ENCODE results near the gene TMEM171.

Gene TMEM171

DNA sequence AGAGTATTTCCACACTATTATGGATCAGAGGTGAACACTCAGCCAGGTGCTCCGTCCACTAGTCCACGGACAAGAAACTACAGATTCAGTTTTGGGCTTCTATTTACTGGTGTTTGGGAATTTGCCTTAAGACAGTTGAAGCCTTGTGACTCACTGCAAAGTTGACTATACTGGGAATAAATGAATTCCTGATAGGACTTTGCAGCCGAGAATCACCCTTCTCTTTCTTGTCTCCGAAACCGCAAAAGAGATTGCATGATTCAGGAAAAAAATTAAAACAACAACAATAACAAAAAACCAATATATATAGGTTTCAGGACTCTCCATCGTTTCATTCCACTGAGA lies 716 bp downstream of the TMEM171 start:
- TF ChIP-seq EZH2phosphoT487 (IDR thresholded peaks at IDR 0.05; ENCODE audit: low read length) = no peak
- TF ChIP-seq, protein P1, sequence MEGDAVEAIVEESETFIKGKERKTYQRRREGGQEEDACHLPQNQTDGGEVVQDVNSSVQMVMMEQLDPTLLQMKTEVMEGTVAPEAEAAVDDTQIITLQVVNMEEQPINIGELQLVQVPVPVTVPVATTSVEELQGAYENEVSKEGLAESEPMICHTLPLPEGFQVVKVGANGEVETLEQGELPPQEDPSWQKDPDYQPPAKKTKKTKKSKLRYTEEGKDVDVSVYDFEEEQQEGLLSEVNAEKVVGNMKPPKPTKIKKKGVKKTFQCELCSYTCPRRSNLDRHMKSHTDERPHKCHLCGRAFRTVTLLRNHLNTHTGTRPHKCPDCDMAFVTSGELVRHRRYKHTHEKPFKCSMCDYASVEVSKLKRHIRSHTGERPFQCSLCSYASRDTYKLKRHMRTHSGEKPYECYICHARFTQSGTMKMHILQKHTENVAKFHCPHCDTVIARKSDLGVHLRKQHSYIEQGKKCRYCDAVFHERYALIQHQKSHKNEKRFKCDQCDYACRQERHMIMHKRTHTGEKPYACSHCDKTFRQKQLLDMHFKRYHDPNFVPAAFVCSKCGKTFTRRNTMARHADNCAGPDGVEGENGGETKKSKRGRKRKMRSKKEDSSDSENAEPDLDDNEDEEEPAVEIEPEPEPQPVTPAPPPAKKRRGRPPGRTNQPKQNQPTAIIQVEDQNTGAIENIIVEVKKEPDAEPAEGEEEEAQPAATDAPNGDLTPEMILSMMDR (IDR thresholded peaks at IDR 0.05; ENCODE audit: low read length) = no peak
- no peak for TF ChIP-seq EZH2 (optimal IDR thresholded peaks at IDR 0.05; ENCODE audit: low read depth, low read length)
- Histone ChIP-seq H3K4me3 (ENCODE audit: low read length) (no peak overlapping the region), H3K36me3 (replicated peaks; ENCODE audit: insufficient read depth, low read length) (no peaks in the 10 kb centered on the region), H2AFZ (ENCODE audit: low read length) (no peak overlapping the region), H3K27ac (ENCODE audit: low read length) (no peak overlapping the region), H3F3A (ENCODE audit: insufficient read depth, low read length) (no peaks in the 10 kb centered on the region), H3K9ac (ENCODE audit: low read length) (no peak overlapping the region), H3K79me2 (ENCODE audit: low read length) (no peaks in the 10 kb centered on the region), H3K9me3 (replicated peaks; ENCODE audit: insufficient read depth, low read length) (no peaks in the 10 kb centered on the region), H4K20me1 (ENCODE audit: insufficient read depth, low read length) (no peaks in the 10 kb centered on the region), H3K4me2 (ENCODE audit: low read depth, low read length) (no peak overlapping the region), H3K9me2 (replicated peaks; ENCODE audit: insufficient read depth, low read length) (no peaks in the 10 kb centered on the region), H3K4me1 (ENCODE audit: low read length) (peaks cover 5% of the 10 kb centered on the region; the same call in 1 of the 2 replicates), H3K27me3 (replicated peaks; ENCODE audit: insufficient read depth, low read length) (peaks cover 48% of the 10 kb centered on the region)
- no peak for DNase-seq

DNA sequence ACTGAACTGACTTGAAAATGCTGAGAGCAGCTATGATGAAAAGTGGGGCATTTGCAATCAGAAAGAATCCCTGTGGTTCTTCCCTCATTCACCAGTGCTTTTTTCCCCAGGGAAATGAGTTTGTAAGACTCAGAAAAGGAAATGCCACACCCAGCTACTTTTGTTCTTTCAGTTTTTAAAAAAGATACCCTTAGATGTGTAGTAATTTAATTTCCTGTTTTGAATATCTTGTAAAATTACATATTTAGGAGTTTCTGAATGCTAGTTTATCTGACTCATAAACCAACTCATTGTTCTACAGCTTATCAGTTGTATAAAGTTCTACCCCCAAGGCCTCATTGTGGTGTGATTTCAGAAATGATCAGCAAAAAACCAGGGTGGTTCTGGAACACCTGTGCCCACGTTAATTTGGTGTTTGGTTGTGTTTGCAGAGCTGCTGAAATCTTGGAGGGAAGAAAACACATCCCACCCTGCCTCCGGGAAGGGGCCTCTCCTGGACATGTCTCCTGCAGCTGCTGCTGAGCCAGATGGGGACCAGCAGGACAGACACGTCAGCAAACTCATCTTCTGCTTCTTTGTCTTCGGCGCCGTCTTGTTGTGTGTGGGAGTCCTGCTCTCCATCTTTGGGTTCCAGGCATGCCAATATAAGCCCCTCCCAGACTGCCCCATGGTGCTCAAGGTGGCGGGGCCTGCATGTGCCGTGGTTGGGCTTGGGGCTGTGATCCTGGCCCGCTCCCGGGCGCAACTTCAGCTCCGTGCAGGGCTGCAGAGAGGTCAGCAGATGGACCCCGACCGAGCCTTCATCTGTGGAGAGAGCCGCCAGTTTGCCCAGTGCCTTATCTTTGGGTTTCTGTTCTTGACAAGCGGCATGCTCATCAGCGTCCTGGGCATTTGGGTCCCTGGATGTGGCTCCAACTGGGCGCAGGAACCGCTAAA lies 2.8 kb downstream of the TMEM171 start:
- H2AFZ ChIP-seq (ENCODE audit: low read length) = no peak overlapping the region
- H3K79me2 ChIP-seq (ENCODE audit: low read length) = no peaks in the 10 kb centered on the region
- peaks cover 5% of the 10 kb centered on the region; the same call in 1 of the 2 replicates for H3K4me1 ChIP-seq (ENCODE audit: low read length)
- no peaks in the 10 kb centered on the region for H3K9me2 ChIP-seq (replicated peaks; ENCODE audit: insufficient read depth, low read length)
- H3K27ac ChIP-seq (ENCODE audit: low read length) = no peak overlapping the region
- H4K20me1 ChIP-seq (ENCODE audit: insufficient read depth, low read length) = no peaks in the 10 kb centered on the region
- no peak overlapping the region for H3K4me2 ChIP-seq (ENCODE audit: low read depth, low read length)
- H3K4me3 ChIP-seq (ENCODE audit: low read length) = no peak overlapping the region
- no peak for DNase-seq
- peaks cover 41% of the 10 kb centered on the region for H3K27me3 ChIP-seq (replicated peaks; ENCODE audit: insufficient read depth, low read length)
- H3K9ac ChIP-seq (ENCODE audit: low read length) = no peak overlapping the region
- TF ChIP-seq EZH2phosphoT487 (IDR thresholded peaks at IDR 0.05; ENCODE audit: low read length) (no peak), EZH2 (optimal IDR thresholded peaks at IDR 0.05; ENCODE audit: low read depth, low read length) (no peak)
- TF ChIP-seq, protein P1 (IDR thresholded peaks at IDR 0.05; ENCODE audit: low read length) = no peak
- H3K9me3 ChIP-seq (replicated peaks; ENCODE audit: insufficient read depth, low read length) = no peaks in the 10 kb centered on the region
- H3K36me3 ChIP-seq (replicated peaks; ENCODE audit: insufficient read depth, low read length) = no peaks in the 10 kb centered on the region
- no peaks in the 10 kb centered on the region for H3F3A ChIP-seq (ENCODE audit: insufficient read depth, low read length)

GRCh38 chr5:73125289-73125688 lies 4.9 kb downstream of the TMEM171 start:
- no peaks in the 10 kb centered on the region for H3K9me3 ChIP-seq (replicated peaks; ENCODE audit: insufficient read depth, low read length)
- H3K9ac ChIP-seq (ENCODE audit: low read length) = no peak overlapping the region
- TF ChIP-seq, protein P1 (IDR thresholded peaks at IDR 0.05; ENCODE audit: low read length) = no peak
- no peak for TF ChIP-seq EZH2phosphoT487 (IDR thresholded peaks at IDR 0.05; ENCODE audit: low read length)
- TF ChIP-seq EZH2 (optimal IDR thresholded peaks at IDR 0.05; ENCODE audit: low read depth, low read length) = no peak
- no peak for DNase-seq
- H3K4me1 ChIP-seq (ENCODE audit: low read length) = peaks cover 5% of the 10 kb centered on the region; the same call in 1 of the 2 replicates
- H3K4me2 ChIP-seq (ENCODE audit: low read depth, low read length) = no peak overlapping the region
- no peaks in the 10 kb centered on the region for H3K36me3 ChIP-seq (replicated peaks; ENCODE audit: insufficient read depth, low read length)
- peaks cover 37% of the 10 kb centered on the region for H3K27me3 ChIP-seq (replicated peaks; ENCODE audit: insufficient read depth, low read length)
- no peaks in the 10 kb centered on the region for H3K79me2 ChIP-seq (ENCODE audit: low read length)
- no peaks in the 10 kb centered on the region for H4K20me1 ChIP-seq (ENCODE audit: insufficient read depth, low read length)
- no peak overlapping the region for H3K27ac ChIP-seq (ENCODE audit: low read length)
- H3K4me3 ChIP-seq (ENCODE audit: low read length) = no peak overlapping the region
- no peaks in the 10 kb centered on the region for H3F3A ChIP-seq (ENCODE audit: insufficient read depth, low read length)
- H3K9me2 ChIP-seq (replicated peaks; ENCODE audit: insufficient read depth, low read length) = no peaks in the 10 kb centered on the region
- H2AFZ ChIP-seq (ENCODE audit: low read length) = no peak overlapping the region

Measured in MM.1S (cell line).